GM18508 (cell line): Measurements from ENCODE around the gene GCC2.
"Not testable (repeated sequence)": the region's sequence is repeated elsewhere in the genome, so short reads cannot be mapped to it uniquely, and the experiment has no call there.

Source experiments
- ATAC-seq: cut with Tn5 transposase; IDR thresholded peaks from one replicate; pipeline ENCODE4 v1.9.1; 2021; ENCODE audit warnings: moderate number of reproducible peaks; ENCODE audit not compliant: insufficient read depth, unreplicated experiment

The GCC2 gene

GRCh38 chr2:108448678-108449409 lies at the start of gene GCC2:
GCC2 (plus strand) TSS chr2:108449206; CDS start chr2:108449275, 69 bp downstream.
- ATAC-seq, result peak; percentile 90

GRCh38 chr2:108399479-108399878 lies 49.5 kb upstream of the GCC2 start:
- ATAC-seq, result no peak

- ATAC-seq, result no peak
These were observed 47.2 kb upstream of the GCC2 start for GRCh38 chr2:108401800-108402199.

- no peak for ATAC-seq
These were observed 45.5 kb upstream of the GCC2 start for GRCh38 chr2:108403494-108403893.

- no peak for ATAC-seq
These were observed 44.1 kb upstream of the GCC2 start for GRCh38 chr2:108404784-108405397.

GRCh38 chr2:108407864-108408729 lies 40.9 kb upstream of the GCC2 start:
- ATAC-seq, result peak; percentile 61

- ATAC-seq, result no peak
These were observed 39.2 kb upstream of the GCC2 start for GRCh38 chr2:108409768-108410167.

GRCh38 chr2:108412995-108413710 lies 35.9 kb upstream of the GCC2 start:
- no peak for ATAC-seq

GRCh38 chr2:108413711-108414095 lies 35.3 kb upstream of the GCC2 start:
- no peak for ATAC-seq

- no peak for ATAC-seq
These were observed 34.6 kb upstream of the GCC2 start for GRCh38 chr2:108414256-108414876.

- no peak for ATAC-seq
These were observed 34.1 kb upstream of the GCC2 start for GRCh38 chr2:108414945-108415344.

GRCh38 chr2:108417254-108417653 lies 31.8 kb upstream of the GCC2 start:
- ATAC-seq, result no peak

GRCh38 chr2:108418416-108418815 lies 30.6 kb upstream of the GCC2 start:
- ATAC-seq, result no peak

- no peak for ATAC-seq
These were observed 25.9 kb upstream of the GCC2 start for GRCh38 chr2:108423067-108423466.

GRCh38 chr2:108423502-108424251 lies 25.3 kb upstream of the GCC2 start:
- ATAC-seq, result no peak

- no peak for ATAC-seq
These were observed 20.6 kb upstream of the GCC2 start for GRCh38 chr2:108428286-108429009.

GRCh38 chr2:108435578-108435977 lies 13.4 kb upstream of the GCC2 start:
- not testable (repeated sequence) for ATAC-seq

GRCh38 chr2:108436976-108437375 lies 12.0 kb upstream of the GCC2 start:
- ATAC-seq, result no peak

- ATAC-seq, result no peak
These were observed 7.3 kb upstream of the GCC2 start for GRCh38 chr2:108441712-108442111.
